ENCODE data around the gene TLE5. TPM values are rescaled to one million over a fixed set of nuclear protein-coding genes. Genes with fewer than 3 reads are reported as not detected.

TLE5 gene
- polyA plus RNA-seq, 1 donor (not counting 4 experiments of a cell fraction or from before 2014, with no cell fraction given): 249 TPM

GRCh38 chr19:3020321-3020960 is 41.9 kb downstream of the TLE5 start:
- DNase-seq (ENCODE audit: low read depth, low spot score): no peak
- Histone ChIP-seq H3K79me2 (ENCODE audit: control insufficient read depth, insufficient read depth, low read length) (no peaks in the 10 kb centered on the region), H3K4me2 (ENCODE audit: control insufficient read depth, extremely low read depth, insufficient read depth, low read depth, low read length) (no peak overlapping the region), H3K9me1 (ENCODE audit: control insufficient read depth, extremely low read depth, insufficient read depth, low read length) (no peaks in the 10 kb centered on the region), H3K36me3 (ENCODE audit: control insufficient read depth in 2 of 2, extremely low read depth in 1 of 2, insufficient read depth in 2 of 2, low read length in 2 of 2) (no peaks in the 10 kb centered on the region), H3K9me3 (ENCODE audit: control insufficient read depth, low read depth, low read length) (no peaks in the 10 kb centered on the region), H2AFZ (ENCODE audit: control insufficient read depth, low read length) (no peak overlapping the region), H3K4me3 (ENCODE audit: control insufficient read depth in 2 of 3, extremely low read depth in 1 of 3, insufficient read depth in 2 of 3, low read depth in 1 of 3, low read length in 3 of 3) (no peak overlapping the region), H3K4me1 (ENCODE audit: control insufficient read depth, extremely low read depth, insufficient read depth, low read length) (no peaks in the 10 kb centered on the region), H4K20me1 (ENCODE audit: control insufficient read depth, extremely low read depth, insufficient read depth, low read length) (no peaks in the 10 kb centered on the region), H3K27me3 (ENCODE audit: control insufficient read depth, extremely low read depth, insufficient read depth, low read length) (no peaks in the 10 kb centered on the region), H3K27ac (ENCODE audit: control insufficient read depth, insufficient read depth, low read length) (no peak overlapping the region), H3K9ac (ENCODE audit: control insufficient read depth, extremely low read depth, insufficient read depth, low read length) (no peak overlapping the region)
- TF ChIP-seq CTCF (optimal IDR thresholded peaks at IDR 0.05 in 1 of 3, IDR thresholded peaks at IDR 0.05 in 1 of 3, conservative IDR thresholded peaks at IDR 0.05 in 1 of 3; ENCODE audit: extremely low read depth in 1 of 3, insufficient read depth in 2 of 3, low read length in 3 of 3) (no peak), EZH2 (IDR thresholded peaks at IDR 0.05; ENCODE audit: low read length) (no peak)
- FAIRE-seq: no peak
- dilution Hi-C loops (cut with MboI; ENCODE audit: extremely low pct_ligation_motif_present, low sequenced_read_pairs): no loop called here

GRCh38 chr19:3019211-3019854 is 43.0 kb downstream of the TLE5 start:
- Histone ChIP-seq H3K9me1 (ENCODE audit: control insufficient read depth, extremely low read depth, insufficient read depth, low read length) (no peaks in the 10 kb centered on the region), H3K79me2 (ENCODE audit: control insufficient read depth, insufficient read depth, low read length) (no peaks in the 10 kb centered on the region), H3K27ac (ENCODE audit: control insufficient read depth, insufficient read depth, low read length) (no peak overlapping the region), H3K9me3 (ENCODE audit: control insufficient read depth, low read depth, low read length) (no peaks in the 10 kb centered on the region), H3K36me3 (ENCODE audit: control insufficient read depth in 2 of 2, extremely low read depth in 1 of 2, insufficient read depth in 2 of 2, low read length in 2 of 2) (no peaks in the 10 kb centered on the region), H3K27me3 (ENCODE audit: control insufficient read depth, extremely low read depth, insufficient read depth, low read length) (no peaks in the 10 kb centered on the region), H4K20me1 (ENCODE audit: control insufficient read depth, extremely low read depth, insufficient read depth, low read length) (no peaks in the 10 kb centered on the region), H2AFZ (ENCODE audit: control insufficient read depth, low read length) (no peak overlapping the region), H3K4me1 (ENCODE audit: control insufficient read depth, extremely low read depth, insufficient read depth, low read length) (no peaks in the 10 kb centered on the region), H3K4me3 (ENCODE audit: control insufficient read depth in 2 of 3, extremely low read depth in 1 of 3, insufficient read depth in 2 of 3, low read depth in 1 of 3, low read length in 3 of 3) (no peak overlapping the region), H3K4me2 (ENCODE audit: control insufficient read depth, extremely low read depth, insufficient read depth, low read depth, low read length) (no peak overlapping the region), H3K9ac (ENCODE audit: control insufficient read depth, extremely low read depth, insufficient read depth, low read length) (no peak overlapping the region)
- dilution Hi-C loops (cut with MboI; ENCODE audit: extremely low pct_ligation_motif_present, low sequenced_read_pairs): no loop called here
- TF ChIP-seq EZH2 (IDR thresholded peaks at IDR 0.05; ENCODE audit: low read length) (no peak), CTCF (optimal IDR thresholded peaks at IDR 0.05 in 1 of 3, IDR thresholded peaks at IDR 0.05 in 1 of 3, conservative IDR thresholded peaks at IDR 0.05 in 1 of 3; ENCODE audit: extremely low read depth in 1 of 3, insufficient read depth in 2 of 3, low read length in 3 of 3) (no peak)
- no peak for DNase-seq (ENCODE audit: low read depth, low spot score)
- FAIRE-seq: no peak

Measured in keratinocyte (primary cell).